A673 (cell line): ENCODE results near the gene FAM131C. TPM values are rescaled to one million over a fixed set of nuclear protein-coding genes. Genes with fewer than 3 reads are reported as not detected.

Experiments used
- BruUV-seq: library from RNA; stranded (reverse); fragments of 400-500 nt; replicated peaks from 2 replicates; lab custom pipeline; 2021; lab: Mats Ljungman, UMichigan
- CTCF ChIA-PET: fragments of 300-600 bp; sonication (Branson Sonifier 250); formaldehyde crosslinking; loops from one replicate; lab custom pipeline; 2022; ENCODE audit warnings: antibody characterized with exemption; lab: Charles Lee
- POLR2A ChIA-PET: fragments of 300-600 bp; sonication (Branson Sonifier 250); formaldehyde crosslinking; loops from one replicate; lab custom pipeline; 2022; ENCODE audit warnings: antibody characterized with exemption; ENCODE audit not compliant: low non-redundant PET; lab: Charles Lee
- DNase-seq: peaks from one replicate; pipeline ENCODE4 v3.0.0-alpha.2; 2015; ENCODE audit warnings: low spot score
- H3K27ac ChIP-seq: fragments of 200-600 bp; sonication (generic); 2 replicates; pipeline ENCODE4 v1.5.1; 2016; ENCODE audit warnings: mixed run types, low read depth, mild to moderate bottlenecking, mixed read lengths, antibody characterized with exemption, low read length; ENCODE audit not compliant: poor library complexity, severe bottlenecking
- H3K27me3 ChIP-seq: fragments of 200-600 bp; sonication (generic); replicated peaks from 2 replicates; pipeline ENCODE4 v1.6.1; 2017; ENCODE audit warnings: mixed run types, low read depth, mild to moderate bottlenecking, mixed read lengths, antibody characterized with exemption, low read length; ENCODE audit not compliant: insufficient read depth, poor library complexity
- H3K36me3 ChIP-seq: fragments of 200-600 bp; sonication (generic); 2 replicates; pipeline ENCODE4 v1.6.1; 2016; ENCODE audit warnings: mixed run types, mild to moderate bottlenecking, mixed read lengths, antibody characterized with exemption, low read length; ENCODE audit not compliant: insufficient read depth, poor library complexity, severe bottlenecking
- H3K4me1 ChIP-seq: fragments of 200-600 bp; sonication (generic); 2 replicates; pipeline ENCODE4 v1.6.1; 2017; ENCODE audit warnings: mixed run types, mild to moderate bottlenecking, mixed read lengths, antibody characterized with exemption, low read length; ENCODE audit not compliant: insufficient read depth, poor library complexity, severe bottlenecking
- H3K4me3 ChIP-seq: fragments of 200-600 bp; sonication (generic); 2 replicates; pipeline ENCODE4 v1.5.1; 2016; ENCODE audit warnings: low read depth, mixed run types, mild to moderate bottlenecking, mixed read lengths, low read length; ENCODE audit not compliant: poor library complexity, severe bottlenecking
- H3K9me3 ChIP-seq: fragments of 200-600 bp; sonication (generic); 2 replicates; pipeline ENCODE4 v1.6.1; 2016; ENCODE audit warnings: mixed run types, low read depth, mild to moderate bottlenecking, mixed read lengths, antibody characterized with exemption, low read length; ENCODE audit not compliant: poor library complexity, severe bottlenecking
- CTCF ChIP-seq: fragments of 300-800, 200-600 bp; sonication (generic); conservative IDR thresholded peaks from 2 replicates; pipeline ENCODE4 v1.5.1; 2017; ENCODE audit warnings: low read depth, mild to moderate bottlenecking, antibody characterized with exemption, low read length, moderate library complexity, mixed read lengths
- EZH2 ChIP-seq: fragments of 200-600 bp; sonication (generic); IDR thresholded peaks from 2 replicates; pipeline ENCODE4 v1.6.1; 2017; ENCODE audit warnings: borderline replicate concordance, low read depth, mild to moderate bottlenecking, mixed read lengths, antibody characterized with exemption, low read length; ENCODE audit not compliant: poor library complexity, severe bottlenecking
- intact Hi-C: fragments of 100-400 bp; cut with micrococcal nuclease; formaldehyde crosslinking; loops from one replicate; pipeline ENCODE4 v1.10.0; 2022; ENCODE audit not compliant: unreplicated experiment
- total RNA-seq: library from RNA; stranded (reverse); gene quantifications from 2 replicates; pipeline ENCODE4 v1.2.3, GENCODE V29; 2021

Gene FAM131C
- total RNA-seq, 1 experiment from 2014 or later, result 0.71 TPM

GRCh38 chr1:16015491-16015890 lies 58.0 kb downstream of the FAM131C start:
- intact Hi-C loops, result no loop called here
- Histone ChIP-seq H3K27me3 (no peaks in the 10 kb centered on the region), H3K4me1 (peaks cover 10% of the 10 kb centered on the region), H3K4me3 (no peak overlapping the region), H3K9me3 (no peaks in the 10 kb centered on the region), H3K27ac (no peak overlapping the region), H3K36me3 (no peaks in the 10 kb centered on the region)
- ChIA-PET CTCF (no interaction called here), POLR2A (no interaction called here)
- TF ChIP-seq EZH2 (no peak), CTCF (no peak)
- DNase-seq, result no peak
- no TSS peak for BruUV-seq

DNA sequence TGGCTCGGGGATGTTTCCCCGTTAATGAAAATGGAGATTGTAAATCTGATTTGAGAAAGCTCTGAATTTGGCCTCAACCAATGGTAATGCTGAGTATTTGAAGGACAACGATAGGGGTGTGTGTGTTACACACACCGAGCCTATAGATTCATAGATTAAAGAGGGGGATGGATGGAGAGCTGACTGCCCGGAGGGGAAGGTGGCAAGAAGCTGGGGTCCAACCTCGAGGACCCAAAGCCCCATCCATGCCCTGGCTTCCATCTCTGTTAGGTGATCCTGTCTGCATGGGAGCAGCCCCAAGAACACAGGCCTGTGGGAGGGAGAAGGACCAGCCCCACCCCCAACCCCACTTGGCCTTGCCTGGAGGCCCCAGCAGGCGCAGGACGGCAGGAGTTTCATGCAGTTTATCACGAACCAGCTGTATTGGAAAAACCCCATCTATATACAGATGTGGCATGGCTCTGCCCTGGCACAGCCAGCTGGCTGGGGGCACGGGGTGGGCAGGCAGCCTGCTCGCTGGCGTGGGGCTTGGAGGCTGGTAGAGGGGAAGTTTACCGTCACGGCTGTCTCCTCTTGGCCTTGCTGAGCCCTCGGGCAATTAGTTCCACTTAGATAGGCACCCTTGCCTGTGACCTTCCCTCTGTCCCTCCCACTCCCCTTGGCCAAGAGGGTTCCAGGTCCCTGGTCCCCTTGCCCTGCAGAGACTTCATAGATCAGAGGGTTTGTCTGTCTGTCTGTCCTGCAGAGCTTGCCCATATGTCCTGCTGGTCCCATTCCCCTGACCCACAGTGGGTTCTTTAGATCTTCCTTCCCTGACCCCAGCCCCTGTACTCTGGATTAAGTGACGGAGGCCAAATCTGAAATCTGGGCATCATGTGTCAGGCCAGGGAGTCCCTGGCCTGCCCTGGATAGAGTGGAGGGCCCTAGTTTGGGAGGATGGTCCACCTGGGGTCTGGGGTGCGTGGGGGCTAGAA lies 58.7 kb downstream of the FAM131C start:
- Histone ChIP-seq H3K9me3 (no peaks in the 10 kb centered on the region), H3K27ac (no peak overlapping the region), H3K4me3 (no peak overlapping the region), H3K36me3 (no peaks in the 10 kb centered on the region), H3K4me1 (peaks cover 10% of the 10 kb centered on the region), H3K27me3 (no peaks in the 10 kb centered on the region)
- DNase-seq, result no peak
- POLR2A ChIA-PET, result no interaction called here
- intact Hi-C loops, result no loop called here
- no peak for TF ChIP-seq EZH2
- no peak for TF ChIP-seq CTCF
- CTCF ChIA-PET, result no interaction called here
- BruUV-seq, result no TSS peak

GRCh38 chr1:16013908-16014258 lies 59.6 kb downstream of the FAM131C start:
- intact Hi-C loops, result no loop called here
- Histone ChIP-seq H3K36me3 (no peaks in the 10 kb centered on the region), H3K9me3 (no peaks in the 10 kb centered on the region), H3K27me3 (no peaks in the 10 kb centered on the region), H3K4me3 (no peak overlapping the region), H3K4me1 (peaks cover 10% of the 10 kb centered on the region), H3K27ac (no peak overlapping the region)
- TF ChIP-seq CTCF, result no peak
- no peak for TF ChIP-seq EZH2
- ChIA-PET POLR2A (no interaction called here), CTCF (no interaction called here)
- no TSS peak for BruUV-seq
- no peak for DNase-seq
